ENCODE results near the gene PARD3B. TPM values are rescaled to one million over a fixed set of nuclear protein-coding genes. Genes with fewer than 3 reads are reported as not detected.

The PARD3B gene
- total and polyA plus RNA-seq, 2 of the 8 experiments (the other 6 are each of a cell fraction or from before 2014, with no cell fraction given): 1.2 to 5.7 TPM

GRCh38 chr2:204670124-204670523, 124.8 kb downstream of the PARD3B start:
- H4K8ac ChIP-seq (ENCODE audit: extremely low read depth, insufficient read depth, low read length): no peak overlapping the region
- no peak overlapping the region for H3K9ac ChIP-seq (replicated peaks in 1 of 4; ENCODE audit: extremely low read depth in 1 of 4, low read depth in 3 of 4, low read length in 3 of 4)
- CTCF ChIA-PET (ENCODE audit: partially characterized antibody): no interaction called here
- POLR2A ChIA-PET (ENCODE audit: partially characterized antibody): no interaction called here
- H2BK120ac ChIP-seq (replicated peaks; ENCODE audit: low read depth, low read length): no peak overlapping the region
- no peak overlapping the region for H3K4ac ChIP-seq (replicated peaks; ENCODE audit: insufficient read length, low read depth, low read length)
- no peak overlapping the region for H4K5ac ChIP-seq (ENCODE audit: insufficient read length, low read depth, low read length)
- H4K20me1 ChIP-seq (replicated peaks in 1 of 2; ENCODE audit: control insufficient read depth in 1 of 2, insufficient read depth in 2 of 2, low read length in 2 of 2): no peaks in the 10 kb centered on the region
- no peak overlapping the region for H3K23ac ChIP-seq (ENCODE audit: insufficient read length)
- peaks cover 0 to 11% (median 3%) of the 10 kb centered on the region in 4 experiments; a peak in 2 of 7 replicates for H3K4me1 ChIP-seq (replicated peaks in 1 of 4; ENCODE audit: control insufficient read depth in 3 of 4, insufficient read depth in 4 of 4, low read length in 3 of 4)
- TF ChIP-seq SP1 (IDR thresholded peaks at IDR 0.05; ENCODE audit: low read depth, low read length) (no peak), ASH2L (IDR thresholded peaks at IDR 0.05; ENCODE audit: low read length) (no peak), ATF2 (IDR thresholded peaks at IDR 0.05; ENCODE audit: low read length) (no peak), RBBP5 (IDR thresholded peaks at IDR 0.05; ENCODE audit: borderline replicate concordance, low read depth, low read length) (no peak), JUND (IDR thresholded peaks at IDR 0.05; ENCODE audit: low read length) (no peak), KDM1A (IDR thresholded peaks at IDR 0.05; ENCODE audit: borderline replicate concordance, low read length) (no peak), CEBPB (IDR thresholded peaks at IDR 0.05; ENCODE audit: low read depth, low read length) (no peak), KDM5A (IDR thresholded peaks at IDR 0.05; ENCODE audit: low read length) (no peak), YY1 (IDR thresholded peaks at IDR 0.05; ENCODE audit: low read depth, low read length) (no peak), GABPA (IDR thresholded peaks at IDR 0.05; ENCODE audit: borderline replicate concordance, insufficient read depth, low read length) (no peak), CREB1 (IDR thresholded peaks at IDR 0.05) (no peak)
- no peak overlapping the region for H4K91ac ChIP-seq (replicated peaks; ENCODE audit: insufficient read length, low read length)
- H3K56ac ChIP-seq (replicated peaks; ENCODE audit: insufficient read length, low read depth, low read length): no peak overlapping the region
- no peak overlapping the region for H3K4me2 ChIP-seq (ENCODE audit: insufficient read depth in 1 of 2, low read depth in 2 of 2, low read length in 2 of 2)
- no peak overlapping the region for H2AFZ ChIP-seq (ENCODE audit: low read length)
- H3K27me3 ChIP-seq (replicated peaks in 1 of 4; ENCODE audit: control insufficient read depth in 3 of 4, extremely low read depth in 1 of 4, insufficient read depth in 3 of 4, low read length in 3 of 4): no peaks in the 10 kb centered on the region
- WGBS, 2 experiments (ENCODE audit: extremely low coverage in 1 of 2, insufficient coverage in 1 of 2, insufficient read length in 1 of 2, insufficient replicate concordance in 2 of 2, low coverage in 1 of 2, low lambda C conversion rate in 2 of 2, missing lambda C conversion rate in 1 of 2): 85% methylated on average over 2 of the region's 2 CpGs; no CpG with 5 or more reads in 1 of the 2 experiments
- H3K36me3 ChIP-seq (ENCODE audit: control insufficient read depth in 2 of 4, insufficient read depth in 4 of 4, low read length in 3 of 4): no peaks in the 10 kb centered on the region
- no peak overlapping the region for H2AK5ac ChIP-seq (ENCODE audit: low read depth, low read length)
- no peak overlapping the region for H3K18ac ChIP-seq (ENCODE audit: extremely low read depth, low read length)
- H2BK20ac ChIP-seq (ENCODE audit: low read length): no peak overlapping the region
- no peak overlapping the region for H3K14ac ChIP-seq (ENCODE audit: insufficient read length)
- no peak overlapping the region for H3K4me3 ChIP-seq (ENCODE audit: extremely low read depth in 1 of 4, insufficient read depth in 2 of 4, low read depth in 3 of 4, low read length in 4 of 4)
- H3K27ac ChIP-seq (ENCODE audit: low read depth, low read length): no peak overlapping the region
- H2BK5ac ChIP-seq (ENCODE audit: low read depth, low read length): no peak overlapping the region
- no peak overlapping the region for H2BK12ac ChIP-seq (ENCODE audit: low read depth, low read length)
- H2BK15ac ChIP-seq (ENCODE audit: low read length): no peak overlapping the region
- H3K79me2 ChIP-seq (ENCODE audit: control insufficient read depth in 1 of 2, insufficient read depth in 2 of 2, low read length in 2 of 2): no peaks in the 10 kb centered on the region
- H3K9me3 ChIP-seq (ENCODE audit: insufficient read depth in 2 of 2, low read depth in 1 of 2, low read length in 1 of 2): no peaks in the 10 kb centered on the region
- no peaks in the 10 kb centered on the region for H3K23me2 ChIP-seq (ENCODE audit: low read depth, low read length)
- DNase-seq (ENCODE audit: low read depth in 1 of 2, low spot score in 2 of 2): no peak
- no peak for FAIRE-seq
- H3K79me1 ChIP-seq (ENCODE audit: low read depth, low read length): no peaks in the 10 kb centered on the region

Measured in H1 (cell line).